ENCODE data around the gene SMIM36.
A peak's percentile ranks its signal among the peaks of the same experiment; 100 is the strongest.
"Not testable (repeated sequence)": the region's sequence is repeated elsewhere in the genome, so short reads cannot be mapped to it uniquely, and the experiment has no call there.

SMIM36 gene

GRCh38 chr17:55453839-55454557 is 57.3 kb downstream of the SMIM36 start:
- no peak for DNase-seq

GRCh38 chr17:55452139-55452790 is 59.0 kb downstream of the SMIM36 start:
- DNase-seq: no peak

GRCh38 chr17:55451758-55452138 is 59.5 kb downstream of the SMIM36 start:
- no peak for DNase-seq

- DNase-seq: no peak
Observed at GRCh38 chr17:55451203-55451641, 60.0 kb downstream of the SMIM36 start.

GRCh38 chr17:55450232-55450825 is 60.9 kb downstream of the SMIM36 start:
- no peak for DNase-seq

- no peak for DNase-seq
Observed at GRCh38 chr17:55448681-55449080, 62.6 kb downstream of the SMIM36 start.

GRCh38 chr17:55446581-55447205 is 64.6 kb downstream of the SMIM36 start:
- no peak for DNase-seq

- DNase-seq: not testable (repeated sequence)
Observed at GRCh38 chr17:55446004-55446403, 65.2 kb downstream of the SMIM36 start.

- no peak for DNase-seq
Observed at GRCh38 chr17:55444471-55445441, 66.5 kb downstream of the SMIM36 start.

- no peak for DNase-seq
Observed at GRCh38 chr17:55443904-55444303, 67.3 kb downstream of the SMIM36 start.

GRCh38 chr17:55442953-55443683 is 68.1 kb downstream of the SMIM36 start:
- DNase-seq: no peak

- no peak for DNase-seq
Observed at GRCh38 chr17:55442462-55442861, 68.8 kb downstream of the SMIM36 start.

GRCh38 chr17:55441544-55441943 is 69.7 kb downstream of the SMIM36 start:
- DNase-seq: no peak

GRCh38 chr17:55440391-55440790 is 70.9 kb downstream of the SMIM36 start:
- no peak for DNase-seq

GRCh38 chr17:55437159-55437605 is 74.1 kb downstream of the SMIM36 start:
- peak in 1 of 2 donors; percentile 58 for DNase-seq

- DNase-seq: no peak
Observed at GRCh38 chr17:55436224-55437158, 74.8 kb downstream of the SMIM36 start.

GRCh38 chr17:55435408-55435807 is 75.8 kb downstream of the SMIM36 start:
- DNase-seq: no peak

GRCh38 chr17:55434721-55435120 is 76.5 kb downstream of the SMIM36 start:
- no peak for DNase-seq

GRCh38 chr17:55433629-55434422 is 77.4 kb downstream of the SMIM36 start:
- DNase-seq: no peak
